Breast epithelium (tissue), 3 donors: Measurements from ENCODE around the gene APC2.

ENCODE experiments used
- POLR2A ChIP-seq: fragments of 450-650 bp; IDR thresholded peaks from one replicate; pipeline ENCODE4 v1.6.1; 2016; ENCODE audit warnings: antibody characterized with exemption, mild to moderate bottlenecking, moderate library complexity
- POLR2AphosphoS5 ChIP-seq, 3 donors: sonication (generic); formaldehyde crosslinking; IDR thresholded peaks; one replicate each; pipeline ENCODE4 v1.6.1; 2017; ENCODE audit warnings: antibody characterized with exemption in 3 of 3
- TF ChIP-seq, protein P1 (sequence below), 3 donors: fragments of 450-650 bp; IDR thresholded peaks; one replicate each; pipeline ENCODE4 v1.5.1; 2016 to 2017; ENCODE audit warnings: antibody characterized with exemption in 3 of 3, mild to moderate bottlenecking in 3 of 3, moderate library complexity in 3 of 3

DNA sequence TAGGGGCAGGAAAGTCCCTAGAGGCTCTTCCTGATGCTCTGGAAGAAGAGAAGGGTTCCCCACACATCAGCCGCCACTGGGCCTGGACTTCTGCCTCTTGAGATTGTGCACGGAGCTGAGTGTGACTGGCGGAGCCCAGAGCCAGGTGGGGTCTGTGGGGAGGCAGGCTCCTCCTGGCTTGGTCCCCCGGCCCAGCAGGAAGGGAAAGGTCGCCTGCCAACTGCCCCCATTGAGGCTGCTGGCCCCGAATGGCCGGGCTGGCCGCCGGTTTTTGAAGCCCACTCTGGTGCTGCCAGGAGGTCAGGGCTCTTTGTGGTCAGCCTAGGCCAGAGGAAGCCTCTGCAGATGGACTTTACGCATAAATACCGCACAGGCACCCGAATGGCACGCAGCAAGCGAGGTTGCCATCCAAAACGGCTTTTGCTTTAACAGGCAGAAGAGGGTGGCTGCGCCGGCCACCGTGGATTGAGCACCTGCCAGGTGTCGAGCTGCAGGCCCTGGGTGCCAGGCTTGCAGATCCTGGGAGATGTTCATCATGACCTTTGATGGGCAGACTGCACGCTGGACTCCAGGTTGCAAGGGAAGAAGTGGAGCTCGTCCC is 37.5 kb upstream of the APC2 start:
- TF ChIP-seq POLR2A (no peak), POLR2AphosphoS5 (IDR thresholded peaks at IDR 0.05) (no peak)
- TF ChIP-seq, protein P1, sequence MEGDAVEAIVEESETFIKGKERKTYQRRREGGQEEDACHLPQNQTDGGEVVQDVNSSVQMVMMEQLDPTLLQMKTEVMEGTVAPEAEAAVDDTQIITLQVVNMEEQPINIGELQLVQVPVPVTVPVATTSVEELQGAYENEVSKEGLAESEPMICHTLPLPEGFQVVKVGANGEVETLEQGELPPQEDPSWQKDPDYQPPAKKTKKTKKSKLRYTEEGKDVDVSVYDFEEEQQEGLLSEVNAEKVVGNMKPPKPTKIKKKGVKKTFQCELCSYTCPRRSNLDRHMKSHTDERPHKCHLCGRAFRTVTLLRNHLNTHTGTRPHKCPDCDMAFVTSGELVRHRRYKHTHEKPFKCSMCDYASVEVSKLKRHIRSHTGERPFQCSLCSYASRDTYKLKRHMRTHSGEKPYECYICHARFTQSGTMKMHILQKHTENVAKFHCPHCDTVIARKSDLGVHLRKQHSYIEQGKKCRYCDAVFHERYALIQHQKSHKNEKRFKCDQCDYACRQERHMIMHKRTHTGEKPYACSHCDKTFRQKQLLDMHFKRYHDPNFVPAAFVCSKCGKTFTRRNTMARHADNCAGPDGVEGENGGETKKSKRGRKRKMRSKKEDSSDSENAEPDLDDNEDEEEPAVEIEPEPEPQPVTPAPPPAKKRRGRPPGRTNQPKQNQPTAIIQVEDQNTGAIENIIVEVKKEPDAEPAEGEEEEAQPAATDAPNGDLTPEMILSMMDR (IDR thresholded peaks at IDR 0.05): no peak
